LNCAP (cell line): ENCODE measurements around the gene STMN1.

Experiments
- CTCF ChIP-seq: fragments of 450-650 bp; IDR thresholded peaks from 2 replicates; pipeline ENCODE4 v1.5.1; 2017; ENCODE audit warnings: mild to moderate bottlenecking

STMN1 gene

GRCh38 chr1:25905680-25906643 lies at the start of gene STMN1:
Gene STMN1 (minus strand): TSS chr1:25906419. CDS start chr1:25904676, 1,743 bp downstream.
- TF ChIP-seq CTCF, result no peak

DNA sequence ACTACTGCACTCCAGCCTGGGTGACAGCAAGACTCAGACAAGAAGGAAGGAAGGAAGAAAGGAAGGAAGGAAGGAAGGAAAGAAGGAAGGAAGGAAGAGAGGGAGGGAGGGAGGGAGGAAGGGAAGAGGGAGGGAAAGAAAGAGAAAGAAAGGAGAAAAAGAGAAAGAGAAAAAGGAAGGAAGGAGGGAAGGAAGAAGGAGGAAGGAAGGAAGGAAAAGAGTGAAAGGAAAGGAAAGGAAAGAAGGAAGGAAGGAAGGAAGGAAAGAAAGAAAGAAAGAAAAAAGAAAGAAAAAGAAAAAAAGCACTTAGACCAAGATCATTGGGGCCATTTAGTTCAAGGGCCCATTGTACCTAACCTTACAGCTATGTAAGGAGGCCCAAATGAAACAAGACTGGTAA lies 49.3 kb upstream of the STMN1 start:
- no peak for TF ChIP-seq CTCF

GRCh38 chr1:25954282-25954938 lies 48.2 kb upstream of the STMN1 start:
- no peak for TF ChIP-seq CTCF

DNA sequence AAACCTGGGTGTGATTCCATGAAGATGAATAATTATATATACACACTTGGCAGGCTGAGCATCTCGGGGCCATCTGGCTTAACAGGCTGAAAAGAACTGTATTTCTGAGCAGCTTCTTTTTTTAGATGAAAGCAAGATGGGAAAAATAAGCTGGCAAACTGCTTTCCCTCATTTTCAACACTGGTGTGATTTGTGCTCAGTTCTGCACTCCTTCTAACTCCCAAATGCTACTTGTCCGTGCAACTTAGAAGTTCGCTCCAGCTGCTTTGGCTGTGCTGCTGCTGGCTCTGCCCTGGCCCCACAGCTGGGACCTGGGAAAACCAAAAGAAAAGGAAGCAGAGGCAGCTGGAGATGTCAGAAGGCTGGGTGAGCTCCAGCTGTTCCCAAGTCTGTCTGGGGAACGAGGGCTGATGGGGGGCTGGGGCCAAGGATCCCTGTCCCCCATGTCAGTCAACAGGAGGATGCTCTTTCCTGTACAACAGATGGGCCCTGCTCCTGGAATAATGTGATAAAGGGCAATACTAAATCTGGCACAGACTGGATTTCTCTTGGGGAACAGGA lies 46.7 kb upstream of the STMN1 start:
- no peak for TF ChIP-seq CTCF

DNA sequence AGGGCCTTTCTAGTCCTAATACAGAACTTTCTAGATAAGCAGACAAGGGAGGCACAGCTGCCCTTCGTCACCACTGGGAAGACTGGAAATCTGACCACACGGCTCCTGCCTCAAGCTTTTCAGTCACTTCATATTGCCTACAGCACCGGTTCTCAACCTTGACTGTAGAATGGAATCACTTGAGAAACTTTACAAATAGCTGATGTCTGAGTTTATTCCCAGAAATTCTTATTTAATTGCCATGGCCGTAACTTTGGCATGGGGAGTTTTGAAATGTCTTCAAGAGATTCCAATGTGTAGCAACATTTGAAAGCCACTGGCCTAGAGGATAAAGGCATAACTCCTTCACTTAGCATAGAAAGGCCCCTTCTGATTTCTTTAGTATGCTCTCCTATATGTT lies 42.4 kb upstream of the STMN1 start:
- no peak for TF ChIP-seq CTCF

DNA sequence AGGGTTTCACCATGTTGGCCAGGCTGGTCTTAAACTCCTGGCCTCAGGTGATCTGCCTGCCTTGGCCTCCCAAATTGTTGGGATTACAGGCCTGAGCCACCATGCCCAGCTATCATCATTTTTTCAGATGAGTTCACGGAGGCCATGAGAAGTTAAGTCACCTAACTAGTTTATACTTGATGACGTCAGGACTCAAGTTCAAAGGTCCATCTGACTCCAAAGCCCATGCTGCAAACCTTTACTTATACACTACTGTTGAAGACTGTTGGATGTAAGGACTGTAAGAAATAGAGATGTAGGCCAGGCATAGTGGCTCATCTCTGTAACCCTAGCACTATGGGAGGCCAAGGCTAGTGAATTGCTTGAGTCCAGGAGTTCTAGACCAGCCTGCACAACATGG lies 40.8 kb upstream of the STMN1 start:
- no peak for TF ChIP-seq CTCF

DNA sequence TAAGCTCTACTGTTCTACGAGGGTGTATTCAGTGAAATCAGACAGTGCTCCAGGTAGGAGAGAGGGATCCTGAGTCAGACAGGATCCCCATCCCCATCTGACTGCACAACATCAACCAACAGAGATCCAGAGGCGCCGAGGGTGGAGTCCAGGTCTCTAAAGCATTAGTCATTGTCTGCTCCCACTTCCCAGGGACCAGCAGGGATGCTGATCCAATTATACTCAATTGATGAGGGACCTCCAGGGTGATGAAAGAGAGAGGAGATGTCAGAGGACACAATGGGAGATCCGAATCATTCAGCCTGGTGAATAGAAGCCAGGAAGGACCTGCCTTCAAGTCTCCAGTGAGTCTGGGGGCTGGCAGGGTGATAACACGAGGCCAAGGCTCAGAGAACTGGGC lies 39.5 kb upstream of the STMN1 start:
- TF ChIP-seq CTCF, result no peak
